NCI-H526 (cell line): ENCODE measurements around the gene GNGT1.

Source experiments
- DNase-seq, 2 experiments: peaks; one replicate each; lab custom pipeline; 2025; lab: John Stamatoyannopoulos, UW

Gene GNGT1

GRCh38 chr7:93906267-93906666 is at the start of gene GNGT1:
GNGT1 (plus strand) TSS chr7:93906567; CDS start chr7:93906747, 180 bp downstream.
- no peak for DNase-seq

GRCh38 chr7:93858857-93859256 is 47.5 kb upstream of the GNGT1 start:
- DNase-seq, result no peak

GRCh38 chr7:93860261-93860660 is 46.1 kb upstream of the GNGT1 start:
- DNase-seq, result no peak

GRCh38 chr7:93861325-93861949 is 44.9 kb upstream of the GNGT1 start:
- DNase-seq, result no peak

- no peak for DNase-seq
Measured at GRCh38 chr7:93862651-93863050, 43.7 kb upstream of the GNGT1 start.

- no peak for DNase-seq
Measured at GRCh38 chr7:93866886-93867285, 39.5 kb upstream of the GNGT1 start.

- no peak for DNase-seq
Measured at GRCh38 chr7:93873998-93874574, 32.3 kb upstream of the GNGT1 start.

GRCh38 chr7:93877742-93878141 is 28.6 kb upstream of the GNGT1 start:
- no peak for DNase-seq

- no peak for DNase-seq
Measured at GRCh38 chr7:93879356-93879755, 27.0 kb upstream of the GNGT1 start.

- DNase-seq, result no peak
Measured at GRCh38 chr7:93882468-93882867, 23.9 kb upstream of the GNGT1 start.

- no peak for DNase-seq
Measured at GRCh38 chr7:93883078-93883916, 23.1 kb upstream of the GNGT1 start.

GRCh38 chr7:93883917-93884345 is 22.4 kb upstream of the GNGT1 start:
- DNase-seq, result no peak

GRCh38 chr7:93884541-93884940 is 21.8 kb upstream of the GNGT1 start:
- DNase-seq, result no peak

GRCh38 chr7:93889261-93889660 is 17.1 kb upstream of the GNGT1 start:
- DNase-seq, result no peak

- DNase-seq, result peak; percentile 57 to 78
Measured at GRCh38 chr7:93890041-93890463, 16.3 kb upstream of the GNGT1 start.

- DNase-seq, result peak in 1 of 2 experiments; percentile 70
Measured at GRCh38 chr7:93890464-93891068, 15.8 kb upstream of the GNGT1 start, which contains the start of gene TFPI2. TFPI2 (minus strand) TSS chr7:93890753; CDS start chr7:93890678, 75 bp downstream.

GRCh38 chr7:93894426-93894825 is 11.9 kb upstream of the GNGT1 start:
- DNase-seq, result no peak

- DNase-seq, result no peak
Measured at GRCh38 chr7:93894966-93895640, 11.3 kb upstream of the GNGT1 start.

GRCh38 chr7:93895859-93896600 is 10.3 kb upstream of the GNGT1 start:
- no peak for DNase-seq

- DNase-seq, result no peak
Measured at GRCh38 chr7:93897680-93898079, 8.7 kb upstream of the GNGT1 start.

GRCh38 chr7:93902777-93903423 is 3.5 kb upstream of the GNGT1 start:
- peak; percentile 8 to 71 for DNase-seq
